OCI-LY7 (cell line): Measurements from ENCODE around the gene MAP10.

ENCODE experiments used
- CTCF ChIP-seq: fragments of 200-600 bp; sonication (generic); conservative IDR thresholded peaks from 2 replicates; pipeline ENCODE4 v1.5.1; 2014; ENCODE audit warnings: mild to moderate bottlenecking, antibody characterized with exemption, low read length, moderate library complexity, mixed read lengths
- EZH2phosphoT487 ChIP-seq: fragments of 200-600 bp; sonication (generic); IDR thresholded peaks from 2 replicates; pipeline ENCODE4 v1.6.1; 2018; ENCODE audit warnings: low read depth, borderline replicate concordance, mild to moderate bottlenecking, mixed run types, antibody characterized with exemption, low read length, moderate library complexity, mixed read lengths

DNA sequence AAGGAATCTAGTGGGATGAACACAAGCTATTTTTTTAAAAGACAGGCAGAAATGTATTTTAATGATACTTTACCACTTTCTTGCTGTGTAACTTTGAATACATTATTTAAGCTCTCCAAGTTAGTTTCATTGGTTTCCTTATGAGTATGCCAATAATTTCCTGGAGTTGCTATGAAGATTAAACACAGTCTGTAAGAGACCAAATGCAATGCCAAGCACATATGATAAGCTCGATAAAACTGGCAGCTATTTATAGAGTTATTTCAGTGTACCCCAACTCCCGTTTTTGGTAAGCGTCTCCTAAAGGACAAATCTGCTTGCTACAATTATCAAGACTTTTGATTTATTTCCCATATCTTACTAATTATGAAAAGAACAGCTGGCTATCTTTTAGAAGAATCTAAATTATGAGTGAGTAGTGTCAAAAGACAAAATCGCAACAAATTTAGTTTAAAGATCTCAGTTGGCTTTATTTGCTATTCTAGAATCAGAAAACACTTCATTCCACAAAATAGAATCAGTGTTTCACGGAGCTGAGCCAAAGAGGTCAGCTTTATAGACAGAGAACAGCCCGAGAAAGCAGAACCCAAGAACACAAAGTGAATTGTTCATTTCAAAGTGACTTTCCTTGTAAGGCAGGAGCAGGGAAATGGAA is 7.2 kb upstream of the MAP10 start:
- TF ChIP-seq CTCF (no peak), EZH2phosphoT487 (no peak)
